Endothelial cell of umbilical vein (primary cell): ENCODE measurements around the gene SLC19A1. TPM values are rescaled to one million over a fixed set of nuclear protein-coding genes. Genes with fewer than 3 reads are reported as not detected.

ENCODE experiments used
- BruUV-seq: library from RNA; stranded (reverse); fragments of 400-500 nt; replicated peaks from 2 replicates; lab custom pipeline; 2021; lab: Mats Ljungman, UMichigan
- CTCF ChIA-PET: fragments of 300-600, 350-600 bp; sonication (Branson Sonifier 250); formaldehyde crosslinking; loops from one replicate; lab custom pipeline; 2021; ENCODE audit warnings: antibody characterized with exemption, inconsistent platforms; lab: Charles Lee
- POLR2A ChIA-PET: fragments of 300-600, 350-600 bp; sonication (Branson Sonifier 250); formaldehyde crosslinking; loops from one replicate; lab custom pipeline; 2021; ENCODE audit warnings: antibody characterized with exemption, inconsistent platforms; lab: Charles Lee
- DNase-seq: peaks from one replicate; pipeline ENCODE4 v3.0.0-alpha.2; 2011; ENCODE audit warnings: low read depth, low spot score
- FAIRE-seq: peaks from 2 replicates; lab custom pipeline; 2011; peaks lifted over from hg19 to GRCh38; lab: Jason Lieb, UNC
- H2AFZ ChIP-seq: 2 replicates; pipeline ENCODE4 v1.6.0; 2012; ENCODE audit warnings: low read depth, low read length, control low read depth, inconsistent platforms
- H3K27ac ChIP-seq: 2 replicates; pipeline ENCODE4 v1.5.1; 2011; ENCODE audit warnings: low read depth, mild to moderate bottlenecking, control low read depth, low read length, moderate library complexity; ENCODE audit not compliant: insufficient read depth
- H3K27me3 ChIP-seq, 2 experiments: 2 replicates each; pipeline versions ENCODE4 v1.6.0 to v1.6.1; 2011; ENCODE audit warnings: low read length in 2 of 2, mixed read lengths in 1 of 2; ENCODE audit not compliant: control insufficient read depth in 2 of 2, insufficient read depth in 2 of 2
- H3K36me3 ChIP-seq, 2 experiments: 2 replicates in 1 of 2; 3 replicates in 1 of 2; pipeline ENCODE4 v1.5.1; 2011; ENCODE audit warnings: low read length in 2 of 2, mild to moderate bottlenecking in 1 of 2, moderate library complexity in 1 of 2; ENCODE audit not compliant: control insufficient read depth in 2 of 2, insufficient read depth in 2 of 2; ENCODE audit errors: extremely low read depth in 1 of 2
- H3K4me1 ChIP-seq: 3 replicates; pipeline ENCODE4 v1.5.1; 2011; ENCODE audit warnings: mild to moderate bottlenecking, low read length; ENCODE audit not compliant: control insufficient read depth, insufficient read depth; ENCODE audit errors: extremely low read depth
- H3K4me2 ChIP-seq: 2 replicates; pipeline ENCODE4 v1.6.1; 2011; ENCODE audit warnings: low read length, control low read depth, mixed read lengths; ENCODE audit not compliant: insufficient read depth
- H3K4me3 ChIP-seq, 3 experiments: fragments of 200-600 bp in 1 of 3; sonication (generic), shearing (Covaris generic) in 1 of 3; replicated peaks in 1 of 3; 2 replicates each; pipeline ENCODE4 v1.5.1; 2011 to 2016; ENCODE audit warnings: control low read depth in 3 of 3, low read length in 3 of 3, mild to moderate bottlenecking in 2 of 3, inconsistent platforms in 1 of 3, low read depth in 1 of 3, moderate library complexity in 1 of 3; ENCODE audit not compliant: insufficient read depth in 1 of 3
- H3K79me2 ChIP-seq: 2 replicates; pipeline ENCODE4 v1.6.0; 2012; ENCODE audit warnings: low read length, inconsistent platforms; ENCODE audit not compliant: control insufficient read depth, insufficient read depth
- H3K9ac ChIP-seq: replicated peaks from 2 replicates; pipeline ENCODE3; 2011; ENCODE audit warnings: low read length, control low read depth; ENCODE audit not compliant: insufficient read depth; ENCODE audit errors: extremely low read depth
- H3K9me1 ChIP-seq: replicated peaks from 3 replicates; pipeline ENCODE4 v1.6.0; 2011; ENCODE audit warnings: mild to moderate bottlenecking, low read length; ENCODE audit not compliant: control insufficient read depth, insufficient read depth; ENCODE audit errors: extremely low read depth
- H3K9me3 ChIP-seq: replicated peaks from 2 replicates; pipeline ENCODE4 v1.5.1; 2012; ENCODE audit warnings: low read length, inconsistent platforms; ENCODE audit not compliant: control insufficient read depth, insufficient read depth
- H4K20me1 ChIP-seq: replicated peaks from 2 replicates; pipeline ENCODE3; 2011; ENCODE audit warnings: mild to moderate bottlenecking, low read length; ENCODE audit not compliant: control insufficient read depth, insufficient read depth; ENCODE audit errors: extremely low read depth
- CTCF ChIP-seq, 2 donors: IDR thresholded peaks; 1 replicate in 1 of 2; 2 replicates in 1 of 2; pipeline ENCODE4 v1.5.1; 2011; ENCODE audit warnings: low read length in 2 of 2, mild to moderate bottlenecking in 2 of 2, moderate library complexity in 2 of 2, control low read depth in 1 of 2, inconsistent platforms in 1 of 2, low read depth in 1 of 2; ENCODE audit not compliant: insufficient read depth in 1 of 2; ENCODE audit errors: extremely low read depth in 1 of 2
- EZH2 ChIP-seq: IDR thresholded peaks from 2 replicates; pipeline ENCODE4 v1.6.1; 2012; ENCODE audit warnings: borderline replicate concordance, low read depth, mild to moderate bottlenecking, moderate library complexity, low read length, inconsistent platforms; ENCODE audit not compliant: severe bottlenecking
- FOS ChIP-seq: IDR thresholded peaks from 2 replicates; pipeline ENCODE4 v1.6.1; 2011; ENCODE audit warnings: mild to moderate bottlenecking, low read length, moderate library complexity, borderline replicate concordance; ENCODE audit not compliant: insufficient read depth
- GATA2 ChIP-seq: IDR thresholded peaks from 2 replicates; pipeline ENCODE4 v1.7.0; 2011; ENCODE audit warnings: low read depth, mild to moderate bottlenecking, moderate library complexity, mixed read lengths, low read length; ENCODE audit not compliant: insufficient read length, insufficient read depth
- JUN ChIP-seq: IDR thresholded peaks from 2 replicates; pipeline ENCODE4 v1.6.1; 2011; ENCODE audit warnings: borderline replicate concordance, low read depth; ENCODE audit not compliant: insufficient read length, insufficient read depth
- MYC ChIP-seq: IDR thresholded peaks from one replicate; pipeline ENCODE4 v1.6.1; 2011; ENCODE audit warnings: mild to moderate bottlenecking, low read depth, low read length
- POLR2A ChIP-seq: IDR thresholded peaks from 2 replicates; pipeline ENCODE4 v1.6.1; 2012; ENCODE audit warnings: low read depth, mild to moderate bottlenecking, control low read depth, low read length
- POLR2AphosphoS5 ChIP-seq: IDR thresholded peaks from 2 replicates; pipeline ENCODE4 v1.6.1; 2012; ENCODE audit warnings: low read depth, mild to moderate bottlenecking, control low read depth, low read length, moderate library complexity; ENCODE audit not compliant: insufficient read depth
- dilution Hi-C: fragments of 300-500 bp; cut with MboI; formaldehyde crosslinking; loops from one replicate; pipeline ENCODE4 v1.15.0; 2019; ENCODE audit warnings: low sequenced_read_pairs; ENCODE audit not compliant: extremely low pct_ligation_motif_present
- intact Hi-C: fragments of 100-400 bp; cut with micrococcal nuclease; formaldehyde crosslinking; loops from one replicate; pipeline ENCODE4 v1.10.0; 2022
- polyA plus RNA-seq, 4 experiments: library from polyadenylated mRNA; depleted of rRNA in 3 of 4; stranded (reverse) in 3 of 4; unstranded in 1 of 4; fragments of >200 nt; gene quantifications; 2 replicates each; pipeline versions ENCODE4 v1.2.1 to v1.2.3, GENCODE V29; 2011 to 2012; ENCODE audit warnings: missing spikeins in 1 of 4
- total RNA-seq: library from RNA; stranded (reverse); gene quantifications from 2 replicates; pipeline ENCODE4 v1.2.3, GENCODE V29; 2021
- TF ChIP-seq, protein P1 (sequence below): IDR thresholded peaks from 2 replicates; pipeline ENCODE4 v1.6.1; 2011; ENCODE audit not compliant: insufficient read depth, insufficient read length

SLC19A1 gene
- total and polyA plus RNA-seq, 2 donors (not counting 3 experiments of a cell fraction or from before 2014, with no cell fraction given) = 36.3 to 54.6 TPM

- H3K9me1 ChIP-seq = no peaks in the 10 kb centered on the region
- no peaks in the 10 kb centered on the region for H4K20me1 ChIP-seq
- no peak for FAIRE-seq
- H3K79me2 ChIP-seq = no peaks in the 10 kb centered on the region
- no peak overlapping the region for H3K27ac ChIP-seq
- intact Hi-C loops (no loop called here), dilution Hi-C loops (no loop called here)
- no TSS peak for BruUV-seq
- no peak overlapping the region for H2AFZ ChIP-seq
- H3K9ac ChIP-seq = no peak overlapping the region
- POLR2A ChIA-PET = no interaction called here
- no peaks in the 10 kb centered on the region for H3K27me3 ChIP-seq
- no peak for DNase-seq
- no peaks in the 10 kb centered on the region for H3K9me3 ChIP-seq
- no peaks in the 10 kb centered on the region for H3K36me3 ChIP-seq
- H3K4me3 ChIP-seq = no peak overlapping the region
- TF ChIP-seq JUN (no peak), POLR2AphosphoS5 (no peak)
- CTCF ChIA-PET = no interaction called here
- H3K4me2 ChIP-seq = no peak overlapping the region
- H3K4me1 ChIP-seq = no peaks in the 10 kb centered on the region
Observed at GRCh38 chr21:45504516-45505415, 37.5 kb downstream of the SLC19A1 start.

GRCh38 chr21:45504021-45504515 lies 38.2 kb downstream of the SLC19A1 start:
- Histone ChIP-seq H4K20me1 (no peaks in the 10 kb centered on the region), H3K27me3 (no peaks in the 10 kb centered on the region), H3K9me3 (no peaks in the 10 kb centered on the region), H3K9ac (no peak overlapping the region), H3K4me3 (no peak overlapping the region), H3K79me2 (no peaks in the 10 kb centered on the region), H2AFZ (no peak overlapping the region), H3K9me1 (no peaks in the 10 kb centered on the region), H3K4me2 (no peak overlapping the region), H3K36me3 (peaks cover 0 to 2% of the 10 kb centered on the region in 2 experiments), H3K4me1 (no peaks in the 10 kb centered on the region), H3K27ac (no peak overlapping the region)
- CTCF ChIA-PET = no interaction called here
- dilution Hi-C loops = no loop called here
- intact Hi-C loops = no loop called here
- no TSS peak for BruUV-seq
- POLR2A ChIA-PET = no interaction called here
- FAIRE-seq (no peak), DNase-seq (no peak)
- TF ChIP-seq POLR2A (no peak), CTCF (IDR thresholded peaks at IDR 0.05; ENCODE audit: extremely low read depth in 1 of 2, insufficient read depth in 1 of 2, low read depth in 1 of 2, low read length in 2 of 2) (no peak), JUN (no peak), GATA2 (no peak), POLR2AphosphoS5 (no peak), MYC (no peak), EZH2 (no peak), FOS (no peak)
- TF ChIP-seq, protein P1, sequence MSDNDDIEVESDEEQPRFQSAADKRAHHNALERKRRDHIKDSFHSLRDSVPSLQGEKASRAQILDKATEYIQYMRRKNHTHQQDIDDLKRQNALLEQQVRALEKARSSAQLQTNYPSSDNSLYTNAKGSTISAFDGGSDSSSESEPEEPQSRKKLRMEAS = no peak
